ENCODE data around the gene TEAD2. TPM values are rescaled to one million over a fixed set of nuclear protein-coding genes. Genes with fewer than 3 reads are reported as not detected.
A peak's percentile ranks its signal among the peaks of the same experiment; 100 is the strongest.

The TEAD2 gene
- total and polyA plus RNA-seq, 2 donors (not counting 1 experiment from before 2014, with no cell fraction given) = 5.8 to 12.0 TPM

- Histone ChIP-seq H3K4me3 (ENCODE audit: control extremely low read depth in 1 of 5, extremely low read depth in 1 of 5, insufficient read depth in 1 of 5, low read depth in 2 of 5, low read length in 4 of 5) (no peak overlapping the region), H3K9ac (ENCODE audit: low read length) (no peak overlapping the region), H3K27ac (ENCODE audit: low read length in 2 of 2) (no peak overlapping the region), H3K79me2 (ENCODE audit: control insufficient read depth, insufficient read depth, low read length) (no peaks in the 10 kb centered on the region), H3K36me3 (replicated peaks in 1 of 2; ENCODE audit: control extremely low read depth in 1 of 2, control insufficient read depth in 1 of 2, extremely low read depth in 1 of 2, insufficient read depth in 2 of 2, low read length in 1 of 2) (no peaks in the 10 kb centered on the region), H3K27me3 (replicated peaks in 1 of 4; ENCODE audit: control extremely low read depth in 1 of 4, control insufficient read depth in 3 of 4, insufficient read depth in 4 of 4, low read length in 3 of 4) (peaks cover 0 to 10% (median 3%) of the 10 kb centered on the region in 4 experiments), H3K4me1 (ENCODE audit: control insufficient read depth in 2 of 2, insufficient read depth in 2 of 2, low read length in 2 of 2) (peaks cover 31 to 38% of the 10 kb centered on the region in 2 donors), H2AFZ (ENCODE audit: insufficient read depth, low read depth, low read length, poor library complexity, severe bottlenecking) (no peak overlapping the region), H4K20me1 (ENCODE audit: control insufficient read depth, insufficient read depth, low read length, poor library complexity, severe bottlenecking) (no peaks in the 10 kb centered on the region), H3K4me2 (replicated peaks; ENCODE audit: low read depth, low read length, poor library complexity, severe bottlenecking) (no peak overlapping the region), H3K9me3 (ENCODE audit: control extremely low read depth in 1 of 3, control insufficient read depth in 2 of 3, insufficient read depth in 1 of 3, low read length in 2 of 3) (peaks cover 0 to 29% (median 17%) of the 10 kb centered on the region in 3 donors)
- Mint-ChIP-seq H3K27ac (peak overlapping the region; percentile 37), H3K9me3 (ENCODE audit: insufficient read depth) (peaks cover 4% of the 10 kb centered on the region), H3K4me3 (peak overlapping the region; percentile 10), H3K4me1 (peaks cover 16% of the 10 kb centered on the region), H3K27me3 (no peaks in the 10 kb centered on the region)
- no peak for DNase-seq
- TF ChIP-seq EZH2 (IDR thresholded peaks at IDR 0.05; ENCODE audit: borderline replicate concordance, insufficient read depth, low read depth, low read length, poor library complexity, severe bottlenecking) = no peak
- TF ChIP-seq, protein P1, sequence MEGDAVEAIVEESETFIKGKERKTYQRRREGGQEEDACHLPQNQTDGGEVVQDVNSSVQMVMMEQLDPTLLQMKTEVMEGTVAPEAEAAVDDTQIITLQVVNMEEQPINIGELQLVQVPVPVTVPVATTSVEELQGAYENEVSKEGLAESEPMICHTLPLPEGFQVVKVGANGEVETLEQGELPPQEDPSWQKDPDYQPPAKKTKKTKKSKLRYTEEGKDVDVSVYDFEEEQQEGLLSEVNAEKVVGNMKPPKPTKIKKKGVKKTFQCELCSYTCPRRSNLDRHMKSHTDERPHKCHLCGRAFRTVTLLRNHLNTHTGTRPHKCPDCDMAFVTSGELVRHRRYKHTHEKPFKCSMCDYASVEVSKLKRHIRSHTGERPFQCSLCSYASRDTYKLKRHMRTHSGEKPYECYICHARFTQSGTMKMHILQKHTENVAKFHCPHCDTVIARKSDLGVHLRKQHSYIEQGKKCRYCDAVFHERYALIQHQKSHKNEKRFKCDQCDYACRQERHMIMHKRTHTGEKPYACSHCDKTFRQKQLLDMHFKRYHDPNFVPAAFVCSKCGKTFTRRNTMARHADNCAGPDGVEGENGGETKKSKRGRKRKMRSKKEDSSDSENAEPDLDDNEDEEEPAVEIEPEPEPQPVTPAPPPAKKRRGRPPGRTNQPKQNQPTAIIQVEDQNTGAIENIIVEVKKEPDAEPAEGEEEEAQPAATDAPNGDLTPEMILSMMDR (IDR thresholded peaks at IDR 0.05) = no peak
- intact Hi-C loops (cut with micrococcal nuclease) = no loop called here
- CTCF ChIA-PET = interaction anchor here (0.6 to 1.8 kb wide), 6 partner anchors 8 to 219 kb away, joined by 3 to 8 read pairs (median 4); no protein-coding TSS in a partner anchor
- POLR2A ChIA-PET = interaction anchor here (0.6 kb wide), 1 partner anchor 11 kb away, joined by 7 read pairs; no protein-coding TSS in a partner anchor
- ATAC-seq (ENCODE audit: low read depth) = no peak
Observed at GRCh38 chr19:49366110-49366509, 3.9 kb upstream of the TEAD2 start.

- Histone ChIP-seq H2AFZ (ENCODE audit: insufficient read depth, low read depth, low read length, poor library complexity, severe bottlenecking) (peak overlapping the region; percentile 24), H3K4me1 (ENCODE audit: control insufficient read depth in 2 of 2, insufficient read depth in 2 of 2, low read length in 2 of 2) (peaks cover 46 to 55% of the 10 kb centered on the region in 2 donors), H4K20me1 (ENCODE audit: control insufficient read depth, insufficient read depth, low read length, poor library complexity, severe bottlenecking) (no peaks in the 10 kb centered on the region), H3K36me3 (replicated peaks in 1 of 2; ENCODE audit: control extremely low read depth in 1 of 2, control insufficient read depth in 1 of 2, extremely low read depth in 1 of 2, insufficient read depth in 2 of 2, low read length in 1 of 2) (no peaks in the 10 kb centered on the region), H3K4me2 (replicated peaks; ENCODE audit: low read depth, low read length, poor library complexity, severe bottlenecking) (peak overlapping the region; percentile 98), H3K9me3 (ENCODE audit: control extremely low read depth in 1 of 3, control insufficient read depth in 2 of 3, insufficient read depth in 1 of 3, low read length in 2 of 3) (peaks cover 0 to 20% (median 11%) of the 10 kb centered on the region in 3 donors), H3K27me3 (replicated peaks in 1 of 4; ENCODE audit: control extremely low read depth in 1 of 4, control insufficient read depth in 3 of 4, insufficient read depth in 4 of 4, low read length in 3 of 4) (peaks cover 0 to 10% (median 3%) of the 10 kb centered on the region in 4 experiments), H3K79me2 (ENCODE audit: control insufficient read depth, insufficient read depth, low read length) (no peaks in the 10 kb centered on the region), H3K27ac (ENCODE audit: low read length in 2 of 2) (no peak overlapping the region), H3K9ac (ENCODE audit: low read length) (peak overlapping the region; percentile 65), H3K4me3 (ENCODE audit: control extremely low read depth in 1 of 5, extremely low read depth in 1 of 5, insufficient read depth in 1 of 5, low read depth in 2 of 5, low read length in 4 of 5) (peak overlapping the region in 4 of 5 experiments; percentile 45 to 83 (median 58))
- Mint-ChIP-seq H3K27ac (no peak overlapping the region), H3K4me1 (peaks cover 35% of the 10 kb centered on the region), H3K4me3 (peak overlapping the region; percentile 35), H3K9me3 (ENCODE audit: insufficient read depth) (peaks cover 4% of the 10 kb centered on the region), H3K27me3 (no peaks in the 10 kb centered on the region)
- TF ChIP-seq EZH2 (IDR thresholded peaks at IDR 0.05; ENCODE audit: borderline replicate concordance, insufficient read depth, low read depth, low read length, poor library complexity, severe bottlenecking) = no peak
- TF ChIP-seq, protein P1 (IDR thresholded peaks at IDR 0.05) = no peak
- ChIA-PET CTCF (interaction anchor here (1.7 kb wide), 1 partner anchor 63 kb away, joined by 6 read pairs; no protein-coding TSS in a partner anchor), POLR2A (no interaction called here)
- DNase-seq = no peak
- ATAC-seq (ENCODE audit: low read depth) = no peak
- whole genome bisulfite sequencing (ENCODE audit: insufficient coverage) = 66% methylated on average over 22 of the region's 27 CpGs
- intact Hi-C loops (cut with micrococcal nuclease) = loop anchor here (5.0 kb wide), 1 partner anchor 37 kb away; the partner anchor contains the start of gene SLC6A16
Observed at GRCh38 chr19:49364083-49364737, 2.0 kb upstream of the TEAD2 start.

Data from B cell (primary cell).